ENCODE measurements around the gene SLC26A1. TPM values are rescaled to one million over a fixed set of nuclear protein-coding genes. Genes with fewer than 3 reads are reported as not detected.

SLC26A1 gene
- total RNA-seq, 1 experiment from 2014 or later = 1.8 TPM

GRCh38 chr4:973431-974397, 19.5 kb downstream of the SLC26A1 start, which contains the start of gene DGKQ:
TSS of gene DGKQ (minus strand) at chr4:973569. CDS start at chr4:973482, 87 bp downstream.
- Histone ChIP-seq H3K36me3 (ENCODE audit: control insufficient read depth, insufficient read depth, low read length) (no peaks in the 10 kb centered on the region), H3K4me1 (ENCODE audit: control insufficient read depth, insufficient read depth, low read length) (peaks cover 6% of the 10 kb centered on the region; the same call in 1 of the 2 replicates), H3K27me3 (ENCODE audit: control insufficient read depth, insufficient read depth, low read length) (no peaks in the 10 kb centered on the region), H3K4me3 (ENCODE audit: low read depth in 2 of 2, low read length in 2 of 2) (peak within 1 kb of the TSS; percentile 56 to 62), H3K27ac (ENCODE audit: low read length) (peak within 1 kb of the TSS; percentile 17; the same call in 1 of the 2 replicates), H3K9me3 (ENCODE audit: control insufficient read depth, insufficient read depth, low read depth, low read length) (no peaks in the 10 kb centered on the region)
- ATAC-seq (peak; percentile 84), DNase-seq (ENCODE audit: low read depth, low spot score) (no peak)
- in situ Hi-C loops (cut with HindIII; ENCODE audit: low pct_unique_long_range_greater_than_20kb, low sequenced_read_pairs) (no loop called here), intact Hi-C loops (cut with micrococcal nuclease; ENCODE audit: unreplicated experiment) (no loop called here)
- CTCF ChIA-PET = no interaction called here
- no peak for TF ChIP-seq POLR2AphosphoS5 (IDR thresholded peaks at IDR 0.05; ENCODE audit: low read depth, low read length)
- POLR2A ChIA-PET = no interaction called here
- BruUV-seq (replicated peaks) = no TSS peak

DNA sequence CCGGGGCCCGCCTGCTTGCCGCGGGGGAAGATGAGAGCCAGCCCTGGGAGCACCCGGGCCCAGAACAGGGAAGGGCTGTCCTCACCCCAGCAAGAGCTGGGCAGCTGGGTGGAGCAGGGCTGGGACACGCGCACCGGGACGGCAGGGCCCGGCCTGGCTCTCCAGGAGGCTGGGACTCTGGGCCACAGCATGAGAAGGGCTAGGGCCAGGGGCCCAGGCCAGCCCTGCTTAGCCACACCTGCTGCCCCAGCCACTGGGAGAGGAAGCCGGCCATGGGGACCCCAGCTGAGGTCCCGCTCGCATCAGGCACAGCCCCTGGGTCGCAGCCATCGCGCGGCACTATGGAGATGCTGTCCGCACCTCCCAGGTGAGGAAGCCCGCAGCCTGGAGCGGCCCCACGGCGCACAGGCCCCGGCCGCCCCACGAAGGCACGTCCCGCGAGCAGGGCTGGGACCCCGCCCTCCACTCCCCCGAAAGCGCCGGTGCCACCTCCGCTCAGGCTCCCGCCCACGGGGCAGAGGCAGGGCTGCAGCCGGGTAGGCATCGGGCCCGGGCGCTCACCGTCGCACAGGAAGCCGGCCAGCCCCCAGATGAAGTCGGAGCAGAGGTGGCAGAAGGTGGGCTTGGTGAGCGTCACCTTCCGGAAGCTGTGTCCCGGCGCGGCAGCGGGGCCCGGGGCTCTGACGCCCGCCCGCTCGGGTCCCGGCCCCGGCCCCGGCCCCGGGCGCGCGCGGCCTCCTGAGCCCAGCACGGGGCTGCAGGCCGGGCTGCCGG, 20.4 kb downstream of the SLC26A1 start:
- Histone ChIP-seq H3K4me3 (ENCODE audit: low read depth in 2 of 2, low read length in 2 of 2) (peak overlapping the region; percentile 56 to 62), H3K4me1 (ENCODE audit: control insufficient read depth, insufficient read depth, low read length) (peaks cover 6% of the 10 kb centered on the region; the same call in 1 of the 2 replicates), H3K36me3 (ENCODE audit: control insufficient read depth, insufficient read depth, low read length) (no peaks in the 10 kb centered on the region), H3K27ac (ENCODE audit: low read length) (peak overlapping the region; percentile 17; the same call in 1 of the 2 replicates), H3K9me3 (ENCODE audit: control insufficient read depth, insufficient read depth, low read depth, low read length) (no peaks in the 10 kb centered on the region), H3K27me3 (ENCODE audit: control insufficient read depth, insufficient read depth, low read length) (no peaks in the 10 kb centered on the region)
- TF ChIP-seq SIN3A (IDR thresholded peaks at IDR 0.05; ENCODE audit: borderline replicate concordance, insufficient read depth, low read depth, low read length) = 0 out of 2 replicates have a peak, but pooled peaks have one; percentile 60
- no peak for TF ChIP-seq TCF7L2 (IDR thresholded peaks at IDR 0.05; ENCODE audit: low read depth, low read length)
- no peak for DNase-seq (ENCODE audit: low read depth, low spot score)
- BruUV-seq (replicated peaks) = no TSS peak
- in situ Hi-C loops (cut with HindIII; ENCODE audit: low pct_unique_long_range_greater_than_20kb, low sequenced_read_pairs) = no loop called here
- ChIA-PET POLR2A (no interaction called here), CTCF (no interaction called here)
- peak; percentile 75 for ATAC-seq
- intact Hi-C loops (cut with micrococcal nuclease; ENCODE audit: unreplicated experiment) = no loop called here

DNA sequence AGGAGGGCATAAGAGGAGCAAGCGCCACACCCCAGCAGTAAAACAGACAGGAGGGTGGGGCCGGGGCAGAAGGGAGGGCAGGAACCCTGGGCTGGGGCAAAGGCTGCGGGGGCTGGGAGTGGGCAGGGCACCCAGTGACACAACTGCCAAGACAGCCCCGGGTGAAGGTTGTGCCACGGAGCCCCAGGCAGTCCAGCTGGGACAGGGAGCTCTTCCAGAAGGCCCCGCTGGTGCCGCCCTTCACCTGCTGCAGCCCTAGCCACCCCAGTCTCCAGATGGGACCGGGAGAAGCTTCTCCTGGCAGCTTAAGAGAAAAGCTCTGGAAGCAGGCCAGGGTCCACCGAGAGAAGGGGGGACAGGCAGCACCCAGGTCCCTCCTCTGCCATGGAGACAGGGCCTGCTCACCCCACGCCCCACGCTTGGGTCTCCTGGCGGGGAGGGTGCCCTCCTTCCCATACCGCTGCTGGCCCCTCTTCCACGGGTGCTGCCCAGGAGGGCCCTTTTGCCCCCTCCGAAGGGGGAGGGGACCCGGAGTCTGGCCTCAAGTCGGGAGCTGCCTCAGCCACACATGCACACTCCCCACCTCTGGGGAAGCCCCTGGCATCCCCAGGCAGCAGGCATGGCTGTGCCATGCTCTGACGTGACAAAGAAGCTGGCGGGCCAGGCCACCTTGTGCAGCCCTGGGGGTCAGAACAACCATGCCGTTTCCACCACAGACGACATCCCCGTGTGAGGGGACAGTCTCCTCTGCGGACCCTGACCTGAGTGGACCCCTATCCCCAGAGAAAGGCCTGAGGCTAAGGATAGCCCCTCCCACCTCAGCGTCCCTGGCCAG, 21.3 kb downstream of the SLC26A1 start:
- Histone ChIP-seq H3K4me1 (ENCODE audit: control insufficient read depth, insufficient read depth, low read length) (peaks cover 6% of the 10 kb centered on the region; the same call in 1 of the 2 replicates), H3K27me3 (ENCODE audit: control insufficient read depth, insufficient read depth, low read length) (no peaks in the 10 kb centered on the region), H3K36me3 (ENCODE audit: control insufficient read depth, insufficient read depth, low read length) (no peaks in the 10 kb centered on the region), H3K27ac (ENCODE audit: low read length) (no peak overlapping the region), H3K4me3 (ENCODE audit: low read depth in 2 of 2, low read length in 2 of 2) (peak overlapping the region; percentile 56 to 62), H3K9me3 (ENCODE audit: control insufficient read depth, insufficient read depth, low read depth, low read length) (no peaks in the 10 kb centered on the region)
- CTCF ChIA-PET = interaction anchor here (0.6 kb wide), 1 partner anchor 820 kb away, joined by 5 read pairs; no protein-coding TSS in a partner anchor
- ATAC-seq = no peak
- intact Hi-C loops (cut with micrococcal nuclease; ENCODE audit: unreplicated experiment) = no loop called here
- in situ Hi-C loops (cut with HindIII; ENCODE audit: low pct_unique_long_range_greater_than_20kb, low sequenced_read_pairs) = no loop called here
- POLR2A ChIA-PET = interaction anchor here (0.6 kb wide), 1 partner anchor 9 kb away, joined by 3 read pairs; no protein-coding TSS in a partner anchor
- DNase-seq (ENCODE audit: low read depth, low spot score) = no peak
- BruUV-seq (replicated peaks) = no TSS peak
- no peak for TF ChIP-seq POLR2AphosphoS5 (IDR thresholded peaks at IDR 0.05; ENCODE audit: low read depth, low read length)
- no peak for TF ChIP-seq CTCF (IDR thresholded peaks at IDR 0.05)
- no peak for TF ChIP-seq SIN3A (IDR thresholded peaks at IDR 0.05; ENCODE audit: borderline replicate concordance, insufficient read depth, low read depth, low read length)
- TF ChIP-seq REST (IDR thresholded peaks at IDR 0.05; ENCODE audit: insufficient read depth in 1 of 2, low read depth in 2 of 2, low read length in 1 of 2) = no peak
- no peak for TF ChIP-seq TCF7L2 (IDR thresholded peaks at IDR 0.05; ENCODE audit: low read depth, low read length)

All from Panc1 (cell line).